ENCODE measurements around the gene AGPAT4. TPM values are rescaled to one million over a fixed set of nuclear protein-coding genes. Genes with fewer than 3 reads are reported as not detected.
"Not testable (repeated sequence)": the region's sequence is repeated elsewhere in the genome, so short reads cannot be mapped to it uniquely, and the experiment has no call there.

Gene AGPAT4
- total RNA-seq, 2 donors from 2014 or later, result 61.0 to 61.1 TPM

GRCh38 chr6:161188547-161189465 lies 85.1 kb downstream of the AGPAT4 start:
- H3K27me3 ChIP-seq (ENCODE audit: control insufficient read depth, insufficient read depth, low read length, poor library complexity, severe bottlenecking), result no peaks in the 10 kb centered on the region
- H3K9me3 Mint-ChIP-seq, result peaks cover 29% of the 10 kb centered on the region
- H3K27ac Mint-ChIP-seq, result no peak overlapping the region
- H3K36me3 Mint-ChIP-seq (ENCODE audit: low read depth), result peaks cover 71% of the 10 kb centered on the region
- H3K27ac ChIP-seq (ENCODE audit: low read depth, low read length), result no peak overlapping the region
- no peaks in the 10 kb centered on the region for H3K4me1 Mint-ChIP-seq
- no peaks in the 10 kb centered on the region for H3K4me1 ChIP-seq (ENCODE audit: control insufficient read depth, insufficient read depth, low read length)
- 94 to 97% methylated on average over 10 to 19 of the region's 19 CpGs for WGBS, 2 experiments (ENCODE audit: insufficient coverage in 1 of 2, insufficient read length in 1 of 2)
- no peak overlapping the region for H3K4me3 Mint-ChIP-seq
- no peak for DNase-seq
- H3K27me3 Mint-ChIP-seq (ENCODE audit: insufficient read depth), result no peaks in the 10 kb centered on the region
- H3K9me3 ChIP-seq (ENCODE audit: control insufficient read depth, low read length), result peaks cover 35% of the 10 kb centered on the region
- H3K4me3 ChIP-seq (ENCODE audit: low read length), result no peak overlapping the region
- H3K9ac ChIP-seq (ENCODE audit: extremely low read depth, low read length, poor library complexity, severe bottlenecking), result no peak overlapping the region
- no peak for TF ChIP-seq CTCF (conservative IDR thresholded peaks at IDR 0.05)
- H3K36me3 ChIP-seq (ENCODE audit: control insufficient read depth, insufficient read depth, low read length), result peaks cover 51% of the 10 kb centered on the region

DNA sequence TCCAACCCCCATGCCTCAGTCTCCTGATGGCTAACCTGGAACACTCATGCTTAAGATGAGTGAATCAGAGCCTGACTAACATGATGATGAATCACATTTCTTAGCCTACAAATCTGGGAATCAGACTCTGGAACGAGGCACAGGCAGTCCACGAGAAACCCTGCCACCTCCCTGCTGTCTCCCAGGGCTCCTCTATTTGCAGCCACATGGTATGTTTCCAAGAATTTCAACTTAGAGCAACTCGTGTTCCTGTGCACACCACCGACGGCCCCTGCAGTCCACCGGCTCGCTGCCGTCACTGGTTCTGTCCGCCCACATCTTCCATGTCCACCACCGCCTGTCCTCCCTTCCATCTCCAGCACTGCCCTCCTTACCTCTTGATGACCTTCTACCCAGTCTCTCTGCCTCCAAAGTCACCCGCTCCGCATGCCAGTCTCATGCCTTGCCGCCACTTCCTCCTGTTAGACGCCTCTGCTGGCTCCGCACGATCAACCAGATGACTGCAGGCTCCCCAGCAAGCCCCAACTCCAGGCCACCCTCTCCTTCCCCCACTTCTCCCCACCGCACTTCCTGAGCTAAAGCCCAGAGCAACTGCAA lies 87.6 kb downstream of the AGPAT4 start:
- Histone ChIP-seq H3K4me3 (ENCODE audit: low read length) (no peak overlapping the region), H3K27ac (ENCODE audit: low read depth, low read length) (no peak overlapping the region), H3K4me1 (ENCODE audit: control insufficient read depth, insufficient read depth, low read length) (no peaks in the 10 kb centered on the region), H3K36me3 (ENCODE audit: control insufficient read depth, insufficient read depth, low read length) (peaks cover 38% of the 10 kb centered on the region), H3K9me3 (ENCODE audit: control insufficient read depth, low read length) (peaks cover 13% of the 10 kb centered on the region), H3K27me3 (ENCODE audit: control insufficient read depth, insufficient read depth, low read length, poor library complexity, severe bottlenecking) (no peaks in the 10 kb centered on the region), H3K9ac (ENCODE audit: extremely low read depth, low read length, poor library complexity, severe bottlenecking) (no peak overlapping the region)
- no peak for TF ChIP-seq CTCF (conservative IDR thresholded peaks at IDR 0.05)
- WGBS, 2 experiments (ENCODE audit: insufficient coverage in 1 of 2, insufficient read length in 1 of 2), result 93 to 96% methylated on average over 15 to 17 of the region's 17 CpGs
- no peak for DNase-seq
- Mint-ChIP-seq H3K27ac (no peak overlapping the region), H3K27me3 (ENCODE audit: insufficient read depth) (no peaks in the 10 kb centered on the region), H3K36me3 (ENCODE audit: low read depth) (peaks cover 74% of the 10 kb centered on the region), H3K4me1 (no peaks in the 10 kb centered on the region), H3K9me3 (peaks cover 12% of the 10 kb centered on the region), H3K4me3 (no peak overlapping the region)

DNA sequence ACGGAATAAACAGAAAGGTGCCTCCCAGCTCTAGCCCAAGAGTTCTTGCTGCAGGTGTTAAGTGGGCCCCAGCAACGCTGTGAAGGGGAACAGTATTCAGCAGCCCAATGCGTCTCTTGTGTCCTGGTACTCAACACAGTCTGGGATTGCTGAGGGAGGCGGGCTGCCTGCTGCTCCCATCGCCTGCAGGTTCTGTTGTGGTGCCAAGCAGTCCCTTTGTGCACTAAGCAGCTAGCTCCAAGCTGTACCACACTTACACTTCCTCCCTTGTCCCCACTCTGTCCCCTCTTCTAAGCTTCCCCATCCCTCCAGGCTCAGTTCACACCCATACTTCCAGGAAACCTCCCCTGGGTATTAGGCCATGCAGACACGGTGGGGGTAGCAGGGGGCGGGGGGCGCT lies 92.7 kb downstream of the AGPAT4 start:
- Mint-ChIP-seq H3K27me3 (ENCODE audit: insufficient read depth) (no peaks in the 10 kb centered on the region), H3K4me3 (no peak overlapping the region), H3K4me1 (no peaks in the 10 kb centered on the region), H3K9me3 (peaks cover 48% of the 10 kb centered on the region), H3K36me3 (ENCODE audit: low read depth) (peaks cover 83% of the 10 kb centered on the region), H3K27ac (no peak overlapping the region)
- H3K9ac ChIP-seq (ENCODE audit: extremely low read depth, low read length, poor library complexity, severe bottlenecking), result no peak overlapping the region
- WGBS, 2 experiments (ENCODE audit: insufficient coverage in 1 of 2, insufficient read length in 1 of 2), result 70 to 71% methylated on average over 4 to 7 of the region's 8 CpGs
- peaks cover 56% of the 10 kb centered on the region for H3K36me3 ChIP-seq (ENCODE audit: control insufficient read depth, insufficient read depth, low read length)
- no peak overlapping the region for H3K27ac ChIP-seq (ENCODE audit: low read depth, low read length)
- H3K9me3 ChIP-seq (ENCODE audit: control insufficient read depth, low read length), result peaks cover 37% of the 10 kb centered on the region
- H3K4me3 ChIP-seq (ENCODE audit: low read length), result no peak overlapping the region
- no peak for DNase-seq
- no peak for TF ChIP-seq CTCF (conservative IDR thresholded peaks at IDR 0.05)
- no peaks in the 10 kb centered on the region for H3K27me3 ChIP-seq (ENCODE audit: control insufficient read depth, insufficient read depth, low read length, poor library complexity, severe bottlenecking)
- H3K4me1 ChIP-seq (ENCODE audit: control insufficient read depth, insufficient read depth, low read length), result no peaks in the 10 kb centered on the region

- WGBS, 2 experiments (ENCODE audit: insufficient coverage in 1 of 2, insufficient read length in 1 of 2), result 93 to 95% methylated on average over 12 to 14 of the region's 14 CpGs
- not testable (repeated sequence) for H3K27ac ChIP-seq (ENCODE audit: low read depth, low read length); H3K27ac Mint-ChIP-seq; H3K9ac ChIP-seq (ENCODE audit: extremely low read depth, low read length, poor library complexity, severe bottlenecking); H3K27me3 ChIP-seq (ENCODE audit: control insufficient read depth, insufficient read depth, low read length, poor library complexity, severe bottlenecking); H3K4me1 ChIP-seq (ENCODE audit: control insufficient read depth, insufficient read depth, low read length); H3K4me3 ChIP-seq (ENCODE audit: low read length); H3K4me1 Mint-ChIP-seq; H3K27me3 Mint-ChIP-seq (ENCODE audit: insufficient read depth); DNase-seq; H3K4me3 Mint-ChIP-seq
- peaks cover 41% of the 10 kb centered on the region for H3K36me3 ChIP-seq (ENCODE audit: control insufficient read depth, insufficient read depth, low read length)
- peaks cover 37% of the 10 kb centered on the region for H3K9me3 ChIP-seq (ENCODE audit: control insufficient read depth, low read length)
- peaks cover 75% of the 10 kb centered on the region for H3K9me3 Mint-ChIP-seq
- H3K36me3 Mint-ChIP-seq (ENCODE audit: low read depth), result peaks cover 65% of the 10 kb centered on the region
These were observed 95.7 kb downstream of the AGPAT4 start for GRCh38 chr6:161178155-161178554.

GRCh38 chr6:161176428-161176827 lies 97.4 kb downstream of the AGPAT4 start:
- not testable (repeated sequence) for H3K4me3 ChIP-seq (ENCODE audit: low read length); H3K4me3 Mint-ChIP-seq; DNase-seq; H3K4me1 Mint-ChIP-seq; H3K4me1 ChIP-seq (ENCODE audit: control insufficient read depth, insufficient read depth, low read length); H3K27ac Mint-ChIP-seq; H3K27ac ChIP-seq (ENCODE audit: low read depth, low read length); H3K27me3 ChIP-seq (ENCODE audit: control insufficient read depth, insufficient read depth, low read length, poor library complexity, severe bottlenecking); H3K27me3 Mint-ChIP-seq (ENCODE audit: insufficient read depth); H3K9ac ChIP-seq (ENCODE audit: extremely low read depth, low read length, poor library complexity, severe bottlenecking)
- Mint-ChIP-seq H3K9me3 (peaks cover 74% of the 10 kb centered on the region), H3K36me3 (ENCODE audit: low read depth) (peaks cover 59% of the 10 kb centered on the region)
- peaks cover 41% of the 10 kb centered on the region for H3K36me3 ChIP-seq (ENCODE audit: control insufficient read depth, insufficient read depth, low read length)
- H3K9me3 ChIP-seq (ENCODE audit: control insufficient read depth, low read length), result peaks cover 41% of the 10 kb centered on the region
- WGBS, 2 experiments (ENCODE audit: insufficient coverage in 1 of 2, insufficient read length in 1 of 2), result 95 to 100% methylated on average over 2 to 3 of the region's 3 CpGs
